ENCODE results near the gene YPEL1. TPM values are rescaled to one million over a fixed set of nuclear protein-coding genes. Genes with fewer than 3 reads are reported as not detected.

Gene YPEL1
- total and polyA plus RNA-seq, 2 of the 8 experiments (the other 6 are each of a cell fraction or from before 2014, with no cell fraction given), result 6.0 to 6.7 TPM

- TF ChIP-seq BACH1 (IDR thresholded peaks at IDR 0.05; ENCODE audit: low read length) (no peak), TCF12 (IDR thresholded peaks at IDR 0.05; ENCODE audit: low read depth, low read length) (no peak), CREB1 (IDR thresholded peaks at IDR 0.05) (no peak), POU5F1 (IDR thresholded peaks at IDR 0.05; ENCODE audit: low read depth, low read length) (no peak), RAD21 (IDR thresholded peaks at IDR 0.05 in 1 of 2, conservative IDR thresholded peaks at IDR 0.05 in 1 of 2; ENCODE audit: low read depth in 2 of 2, low read length in 2 of 2) (no peak), KDM1A (IDR thresholded peaks at IDR 0.05; ENCODE audit: borderline replicate concordance, low read length) (no peak), JUND (IDR thresholded peaks at IDR 0.05; ENCODE audit: low read length) (no peak), HDAC6 (IDR thresholded peaks at IDR 0.05; ENCODE audit: low read depth, low read length) (no peak), SAP30 (IDR thresholded peaks at IDR 0.05; ENCODE audit: insufficient read depth, insufficient replicate concordance, low read length) (no peak), ATF2 (IDR thresholded peaks at IDR 0.05; ENCODE audit: low read length) (no peak)
- ChIA-PET POLR2A (ENCODE audit: partially characterized antibody) (no interaction called here), CTCF (ENCODE audit: partially characterized antibody) (interaction anchor here (1.0 to 1.1 kb wide), 2 partner anchors 11 to 56 kb away, joined by 3 read pairs; no protein-coding TSS in a partner anchor)
- no peak for DNase-seq (ENCODE audit: low read depth in 1 of 2, low spot score in 2 of 2)
- no peak overlapping the region for H4K8ac ChIP-seq (ENCODE audit: extremely low read depth, insufficient read depth, low read length)
- H2BK5ac ChIP-seq (ENCODE audit: low read depth, low read length), result no peak overlapping the region
- H2AFZ ChIP-seq (ENCODE audit: low read length), result no peak overlapping the region
- H3K23ac ChIP-seq (ENCODE audit: insufficient read length), result no peak overlapping the region
- H2AK5ac ChIP-seq (ENCODE audit: low read depth, low read length), result no peak overlapping the region
- H3K9ac ChIP-seq (replicated peaks in 1 of 4; ENCODE audit: extremely low read depth in 1 of 4, low read depth in 3 of 4, low read length in 3 of 4), result no peak overlapping the region
- H2BK15ac ChIP-seq (ENCODE audit: low read length), result no peak overlapping the region
- no peak overlapping the region for H3K4ac ChIP-seq (replicated peaks; ENCODE audit: insufficient read length, low read depth, low read length)
- peaks cover 0 to 3% of the 10 kb centered on the region in 2 experiments; a peak in 1 of 4 replicates for H3K79me2 ChIP-seq (ENCODE audit: control insufficient read depth in 1 of 2, insufficient read depth in 2 of 2, low read length in 2 of 2)
- H3K14ac ChIP-seq (ENCODE audit: insufficient read length), result no peak overlapping the region
- H3K56ac ChIP-seq (replicated peaks; ENCODE audit: insufficient read length, low read depth, low read length), result no peak overlapping the region
- WGBS, 2 experiments (ENCODE audit: extremely low coverage in 1 of 2, insufficient coverage in 1 of 2, insufficient read length in 1 of 2, insufficient replicate concordance in 2 of 2, low coverage in 1 of 2, low lambda C conversion rate in 2 of 2, missing lambda C conversion rate in 1 of 2), result 92% methylated on average over 6 of the region's 9 CpGs; no CpG with 5 or more reads in 1 of the 2 experiments
- no peak overlapping the region for H3K4me2 ChIP-seq (ENCODE audit: insufficient read depth in 1 of 2, low read depth in 2 of 2, low read length in 2 of 2)
- H2BK20ac ChIP-seq (ENCODE audit: low read length), result no peak overlapping the region
- H3K18ac ChIP-seq (ENCODE audit: extremely low read depth, low read length), result no peak overlapping the region
- no peak overlapping the region for H4K5ac ChIP-seq (ENCODE audit: insufficient read length, low read depth, low read length)
- H4K91ac ChIP-seq (replicated peaks; ENCODE audit: insufficient read length, low read length), result no peak overlapping the region
- no peak overlapping the region for H2BK12ac ChIP-seq (ENCODE audit: low read depth, low read length)
- FAIRE-seq, result no peak
- no peak overlapping the region for H2BK120ac ChIP-seq (replicated peaks; ENCODE audit: low read depth, low read length)
- no peaks in the 10 kb centered on the region for H3K23me2 ChIP-seq (ENCODE audit: low read depth, low read length)
- H3K27me3 ChIP-seq (replicated peaks in 1 of 4; ENCODE audit: control insufficient read depth in 3 of 4, extremely low read depth in 1 of 4, insufficient read depth in 3 of 4, low read length in 3 of 4), result no peaks in the 10 kb centered on the region
- H3K4me1 ChIP-seq (replicated peaks in 1 of 4; ENCODE audit: control insufficient read depth in 3 of 4, insufficient read depth in 4 of 4, low read length in 3 of 4), result peaks cover 0 to 3% (median 0%) of the 10 kb centered on the region in 4 experiments; a peak in 1 of 7 replicates
- H3K36me3 ChIP-seq (ENCODE audit: control insufficient read depth in 2 of 4, insufficient read depth in 4 of 4, low read length in 3 of 4), result peaks cover 9 to 13% (median 12%) of the 10 kb centered on the region in 4 experiments; a peak in 5 of 8 replicates
- H3K9me3 ChIP-seq (ENCODE audit: insufficient read depth in 2 of 2, low read depth in 1 of 2, low read length in 1 of 2), result no peaks in the 10 kb centered on the region
- H4K20me1 ChIP-seq (replicated peaks in 1 of 2; ENCODE audit: control insufficient read depth in 1 of 2, insufficient read depth in 2 of 2, low read length in 2 of 2), result no peaks in the 10 kb centered on the region
- H3K27ac ChIP-seq (ENCODE audit: low read depth, low read length), result no peak overlapping the region
- no peaks in the 10 kb centered on the region for H3K79me1 ChIP-seq (ENCODE audit: low read depth, low read length)
- H3K4me3 ChIP-seq (ENCODE audit: extremely low read depth in 1 of 4, insufficient read depth in 2 of 4, low read depth in 3 of 4, low read length in 4 of 4), result no peak overlapping the region
Measured at GRCh38 chr22:21669026-21669425, 66.6 kb downstream of the YPEL1 start.

Measured in H1 (cell line).